OCI-LY7 (cell line): ENCODE data around the gene FBH1. TPM values are rescaled to one million over a fixed set of nuclear protein-coding genes. Genes with fewer than 3 reads are reported as not detected.

Source experiments
- BruUV-seq: library from RNA; stranded (reverse); fragments of 400-500 nt; replicated peaks from 2 replicates; lab custom pipeline; 2021; lab: Mats Ljungman, UMichigan
- CTCF ChIA-PET: fragments of 300-600 bp; sonication (Branson Sonifier 250); formaldehyde crosslinking; loops from one replicate; lab custom pipeline; 2022; ENCODE audit warnings: antibody characterized with exemption; ENCODE audit not compliant: unreplicated experiment; lab: Charles Lee
- POLR2A ChIA-PET: fragments of 300-600 bp; sonication (Branson Sonifier 250); formaldehyde crosslinking; loops from one replicate; lab custom pipeline; 2022; ENCODE audit warnings: antibody characterized with exemption; lab: Charles Lee
- DNase-seq: peaks from one replicate; pipeline ENCODE4 v3.0.0-alpha.2; 2015; ENCODE audit warnings: low spot score
- H2AFZ ChIP-seq: fragments of 200-600 bp; sonication (generic), shearing (Covaris generic); 2 replicates; pipeline ENCODE4 v1.6.1; 2014; ENCODE audit warnings: mild to moderate bottlenecking, antibody characterized with exemption, low read length, moderate library complexity
- H3K27ac ChIP-seq: fragments of 200-600 bp; sonication (generic); 2 replicates; pipeline ENCODE4 v1.5.1; 2014; ENCODE audit warnings: mixed run types, low read depth, mild to moderate bottlenecking, moderate library complexity, low read length, inconsistent platforms; ENCODE audit not compliant: poor library complexity, severe bottlenecking
- H3K36me3 ChIP-seq: fragments of 200-600 bp; sonication (generic); 2 replicates; pipeline ENCODE4 v1.6.1; 2014; ENCODE audit warnings: mild to moderate bottlenecking, antibody characterized with exemption, low read length, moderate library complexity, mixed read lengths; ENCODE audit not compliant: insufficient read depth
- H3K4me1 ChIP-seq: fragments of 200-600 bp; sonication (generic); 2 replicates; pipeline ENCODE4 v1.5.1; 2014; ENCODE audit warnings: mild to moderate bottlenecking, low read length; ENCODE audit not compliant: insufficient read depth, poor library complexity, severe bottlenecking
- H3K4me2 ChIP-seq: fragments of 200-600 bp; sonication (generic); 2 replicates; pipeline ENCODE4 v1.6.1; 2014; ENCODE audit warnings: mild to moderate bottlenecking, low read length
- H3K4me3 ChIP-seq: fragments of 200-600 bp; sonication (generic); 2 replicates; pipeline ENCODE4 v1.5.1; 2014; ENCODE audit warnings: mild to moderate bottlenecking, low read depth, low read length; ENCODE audit not compliant: poor library complexity, severe bottlenecking
- H3K79me2 ChIP-seq: fragments of 200-600 bp; sonication (generic); 2 replicates; pipeline ENCODE4 v1.6.1; 2016; ENCODE audit warnings: low read depth, mild to moderate bottlenecking, low read length, moderate library complexity, mixed read lengths; ENCODE audit not compliant: insufficient read depth
- H3K9me2 ChIP-seq: fragments of 200-600 bp; sonication (generic); 2 replicates; pipeline ENCODE4 v1.6.1; 2016; ENCODE audit warnings: mild to moderate bottlenecking, low read length, mixed read lengths; ENCODE audit not compliant: insufficient read depth
- H3K9me3 ChIP-seq: fragments of 200-600 bp; sonication (generic); 2 replicates; pipeline ENCODE4 v1.6.1; 2014; ENCODE audit warnings: mild to moderate bottlenecking, mixed run types, low read length, mixed read lengths
- H4K20me1 ChIP-seq: fragments of 200-600 bp; sonication (generic); 2 replicates; pipeline ENCODE4 v1.6.1; 2014; ENCODE audit warnings: mild to moderate bottlenecking, antibody characterized with exemption, low read length, moderate library complexity, mixed read lengths; ENCODE audit not compliant: insufficient read depth
- EZH2phosphoT487 ChIP-seq: fragments of 200-600 bp; sonication (generic); IDR thresholded peaks from 2 replicates; pipeline ENCODE4 v1.6.1; 2018; ENCODE audit warnings: low read depth, borderline replicate concordance, mild to moderate bottlenecking, mixed run types, antibody characterized with exemption, low read length, moderate library complexity, mixed read lengths
- intact Hi-C: fragments of 100-400 bp; cut with micrococcal nuclease; formaldehyde crosslinking; loops from one replicate; pipeline ENCODE4 v1.10.0; 2022; ENCODE audit not compliant: unreplicated experiment
- total RNA-seq, 2 experiments: library from RNA; depleted of rRNA in 1 of 2; stranded (reverse); fragments of >200 nt in 1 of 2; shearing (Covaris generic) in 1 of 2; gene quantifications; 2 replicates each; pipeline ENCODE4 v1.2.3, GENCODE V29; 2014 to 2022
- TF ChIP-seq, protein P1 (sequence below): fragments of 200-600 bp; sonication (generic); conservative IDR thresholded peaks from 2 replicates; pipeline ENCODE4 v1.5.1; 2014; ENCODE audit warnings: mild to moderate bottlenecking, antibody characterized with exemption, low read length, moderate library complexity, mixed read lengths

The FBH1 gene
- total RNA-seq, 2 experiments from 2014 or later: 58.1 to 65.6 TPM

DNA sequence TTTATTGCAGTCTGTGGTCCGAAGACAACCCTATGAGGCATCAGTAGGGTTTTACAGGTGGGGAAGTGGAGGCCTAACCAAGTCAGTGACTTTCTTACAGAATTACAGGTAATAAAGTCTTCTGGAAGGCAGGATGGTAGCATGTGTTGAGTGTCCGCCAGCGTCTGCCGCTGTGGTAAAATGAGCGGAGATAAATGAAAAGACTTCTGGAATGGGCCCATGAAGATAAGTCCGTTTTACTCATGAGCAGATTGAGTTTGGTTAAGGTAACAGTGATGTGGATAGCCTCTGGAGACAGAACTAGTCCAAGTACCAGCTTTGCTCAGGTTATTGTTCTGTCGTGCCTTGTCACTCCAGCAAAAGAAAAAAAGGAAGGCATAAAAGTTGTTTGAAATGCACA is 966 bp downstream of the FBH1 start:
- no peak overlapping the region for H2AFZ ChIP-seq
- H3K9me3 ChIP-seq: no peaks in the 10 kb centered on the region
- H3K9me2 ChIP-seq: no peaks in the 10 kb centered on the region
- H3K79me2 ChIP-seq: peaks cover 36% of the 10 kb centered on the region
- no TSS peak for BruUV-seq
- no peak for DNase-seq
- peaks cover 34% of the 10 kb centered on the region for H3K4me1 ChIP-seq
- no peak overlapping the region for H3K27ac ChIP-seq
- peak overlapping the region; percentile 98 for H3K4me2 ChIP-seq
- peaks cover 8% of the 10 kb centered on the region; the same call in 1 of the 2 replicates for H4K20me1 ChIP-seq
- no peak for TF ChIP-seq EZH2phosphoT487
- TF ChIP-seq, protein P1, sequence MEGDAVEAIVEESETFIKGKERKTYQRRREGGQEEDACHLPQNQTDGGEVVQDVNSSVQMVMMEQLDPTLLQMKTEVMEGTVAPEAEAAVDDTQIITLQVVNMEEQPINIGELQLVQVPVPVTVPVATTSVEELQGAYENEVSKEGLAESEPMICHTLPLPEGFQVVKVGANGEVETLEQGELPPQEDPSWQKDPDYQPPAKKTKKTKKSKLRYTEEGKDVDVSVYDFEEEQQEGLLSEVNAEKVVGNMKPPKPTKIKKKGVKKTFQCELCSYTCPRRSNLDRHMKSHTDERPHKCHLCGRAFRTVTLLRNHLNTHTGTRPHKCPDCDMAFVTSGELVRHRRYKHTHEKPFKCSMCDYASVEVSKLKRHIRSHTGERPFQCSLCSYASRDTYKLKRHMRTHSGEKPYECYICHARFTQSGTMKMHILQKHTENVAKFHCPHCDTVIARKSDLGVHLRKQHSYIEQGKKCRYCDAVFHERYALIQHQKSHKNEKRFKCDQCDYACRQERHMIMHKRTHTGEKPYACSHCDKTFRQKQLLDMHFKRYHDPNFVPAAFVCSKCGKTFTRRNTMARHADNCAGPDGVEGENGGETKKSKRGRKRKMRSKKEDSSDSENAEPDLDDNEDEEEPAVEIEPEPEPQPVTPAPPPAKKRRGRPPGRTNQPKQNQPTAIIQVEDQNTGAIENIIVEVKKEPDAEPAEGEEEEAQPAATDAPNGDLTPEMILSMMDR: no peak
- intact Hi-C loops: loop anchor here (2.0 to 5.0 kb wide), 2 partner anchors 86 to 196 kb away; partner anchors contain the start of genes IL15RA and RBM17
- H3K4me3 ChIP-seq: peak overlapping the region; percentile 88
- peaks cover 50% of the 10 kb centered on the region for H3K36me3 ChIP-seq
- ChIA-PET CTCF (no interaction called here), POLR2A (interaction anchor here (0.6 to 2.0 kb wide), 4 partner anchors 14 to 47 kb away, joined by 3 to 20 read pairs (median 4); no protein-coding TSS in a partner anchor)

DNA sequence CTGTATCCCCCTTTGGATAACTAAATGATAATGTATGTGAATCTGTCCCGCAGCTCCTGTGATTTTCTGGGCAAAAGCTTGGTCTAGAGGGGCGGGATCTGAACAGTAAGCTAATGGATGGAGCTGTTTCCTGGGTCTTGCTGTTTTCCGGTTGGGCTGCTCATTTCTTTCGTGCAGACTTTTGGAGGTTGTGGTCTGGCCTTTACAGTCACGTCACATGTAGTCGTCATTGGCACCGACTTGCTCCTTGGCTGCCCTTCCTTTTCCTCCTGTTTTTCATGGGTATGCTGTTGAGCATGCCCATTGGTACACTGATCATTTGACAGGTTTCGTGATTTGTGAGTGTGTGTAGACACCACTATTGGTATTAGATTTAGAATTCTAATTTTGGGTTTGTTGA is 2.0 kb downstream of the FBH1 start:
- TF ChIP-seq, protein P1: no peak
- no peak for TF ChIP-seq EZH2phosphoT487
- Histone ChIP-seq H3K4me1 (peaks cover 42% of the 10 kb centered on the region), H4K20me1 (peaks cover 8% of the 10 kb centered on the region; the same call in 1 of the 2 replicates), H3K27ac (no peak overlapping the region), H3K9me2 (no peaks in the 10 kb centered on the region), H3K4me2 (no peak overlapping the region), H3K9me3 (no peaks in the 10 kb centered on the region), H3K36me3 (peaks cover 50% of the 10 kb centered on the region), H3K79me2 (peaks cover 36% of the 10 kb centered on the region), H3K4me3 (no peak overlapping the region), H2AFZ (no peak overlapping the region)
- no peak for DNase-seq
- intact Hi-C loops: loop anchor here (5.0 kb wide), 1 partner anchor 195 kb away; the partner anchor contains the start of gene RBM17
- ChIA-PET POLR2A (interaction anchor here (0.7 kb wide), 1 partner anchor 12 kb away, joined by 4 read pairs; no protein-coding TSS in a partner anchor), CTCF (no interaction called here)
- no TSS peak for BruUV-seq

DNA sequence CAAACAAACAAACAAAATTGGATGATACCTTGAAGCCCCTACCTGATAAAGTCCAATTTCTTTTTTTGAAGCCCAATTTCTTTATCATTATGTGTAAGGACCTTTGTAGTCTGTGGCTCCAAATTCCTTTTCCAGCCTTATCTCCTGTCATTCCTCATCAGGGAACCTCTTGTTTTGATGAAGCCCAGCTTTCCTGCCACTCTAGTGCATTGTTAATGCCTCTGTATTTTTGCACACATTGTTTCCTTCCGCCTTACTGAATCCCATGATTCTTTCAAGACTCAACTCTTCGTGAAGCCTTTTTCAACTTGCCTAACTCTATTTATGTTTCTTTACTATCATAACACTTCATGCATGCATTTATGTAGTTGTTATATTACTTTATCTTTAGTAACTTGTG is 3.3 kb downstream of the FBH1 start:
- no peak for TF ChIP-seq EZH2phosphoT487
- TF ChIP-seq, protein P1: no peak
- intact Hi-C loops: loop anchor here (5.0 kb wide), 1 partner anchor 194 kb away; the partner anchor contains the start of gene RBM17
- H3K4me1 ChIP-seq: peaks cover 33% of the 10 kb centered on the region
- H3K27ac ChIP-seq: no peak overlapping the region
- no peak overlapping the region for H3K4me3 ChIP-seq
- H4K20me1 ChIP-seq: peaks cover 6% of the 10 kb centered on the region; the same call in 1 of the 2 replicates
- no peaks in the 10 kb centered on the region for H3K9me2 ChIP-seq
- H3K79me2 ChIP-seq: peaks cover 33% of the 10 kb centered on the region
- H2AFZ ChIP-seq: no peak overlapping the region
- H3K9me3 ChIP-seq: no peaks in the 10 kb centered on the region
- BruUV-seq: no TSS peak
- peaks cover 59% of the 10 kb centered on the region for H3K36me3 ChIP-seq
- DNase-seq: no peak
- no peak overlapping the region for H3K4me2 ChIP-seq
- CTCF ChIA-PET: no interaction called here
- POLR2A ChIA-PET: interaction anchor here (1.1 to 1.6 kb wide), 4 partner anchors 10 to 90 kb away, joined by 3 to 9 read pairs (median 5); no protein-coding TSS in a partner anchor
